Omental fat pad (tissue), 4 donors: ENCODE results near the gene ECI1. TPM values are rescaled to one million over a fixed set of nuclear protein-coding genes. Genes with fewer than 3 reads are reported as not detected.
A peak's percentile ranks its signal among the peaks of the same experiment; 100 is the strongest.
"Not testable (repeated sequence)": the region's sequence is repeated elsewhere in the genome, so short reads cannot be mapped to it uniquely, and the experiment has no call there.

Experiments
- ATAC-seq: fragments of 150-250 bp; one replicate; pipeline ENCODE4 v1.9.1; 2016; ENCODE audit warnings: mild to moderate bottlenecking, moderate library complexity; ENCODE audit not compliant: low FRiP score
- DNase-seq: peaks from one replicate; pipeline ENCODE4 v3.0.0-alpha.2; 2019; ENCODE audit warnings: low spot score
- CTCF ChIP-seq, 3 donors: fragments of 450-650 bp; IDR thresholded peaks; one replicate each; pipeline ENCODE4 v1.5.1; 2016 to 2017; ENCODE audit warnings: antibody characterized with exemption in 3 of 3, mild to moderate bottlenecking in 3 of 3, moderate library complexity in 2 of 3
- total RNA-seq, 4 donors: library from RNA; depleted of rRNA; stranded (reverse); fragments of >200 nt; gene quantifications; one replicate each; pipeline ENCODE4 v1.1.0, GENCODE V29; 2016

ECI1 gene
- total RNA-seq, 4 donors from 2014 or later = 26.2 to 66.5 (median 38.4) TPM

DNA sequence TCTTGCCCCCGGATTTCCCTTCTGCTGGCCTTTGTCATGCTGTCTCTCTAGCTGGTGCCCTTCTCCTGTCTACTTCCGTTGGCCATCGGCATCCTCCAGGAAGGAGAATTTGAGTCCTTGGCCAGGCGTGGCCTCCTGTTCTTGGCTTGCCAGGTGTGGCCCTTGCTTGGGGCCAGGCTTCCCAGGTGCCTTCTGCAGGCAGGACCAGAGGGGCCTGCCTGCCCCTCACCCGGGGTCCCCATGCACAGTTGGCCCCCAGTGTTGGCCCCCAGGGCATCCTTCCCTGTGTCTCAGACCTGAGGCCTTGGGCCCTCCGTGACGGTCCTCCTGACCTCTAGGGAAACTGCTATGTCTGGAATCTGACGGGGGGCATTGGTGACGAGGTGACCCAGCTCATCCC is 43.5 kb downstream of the ECI1 start:
- TF ChIP-seq CTCF (IDR thresholded peaks at IDR 0.05) = no peak

DNA sequence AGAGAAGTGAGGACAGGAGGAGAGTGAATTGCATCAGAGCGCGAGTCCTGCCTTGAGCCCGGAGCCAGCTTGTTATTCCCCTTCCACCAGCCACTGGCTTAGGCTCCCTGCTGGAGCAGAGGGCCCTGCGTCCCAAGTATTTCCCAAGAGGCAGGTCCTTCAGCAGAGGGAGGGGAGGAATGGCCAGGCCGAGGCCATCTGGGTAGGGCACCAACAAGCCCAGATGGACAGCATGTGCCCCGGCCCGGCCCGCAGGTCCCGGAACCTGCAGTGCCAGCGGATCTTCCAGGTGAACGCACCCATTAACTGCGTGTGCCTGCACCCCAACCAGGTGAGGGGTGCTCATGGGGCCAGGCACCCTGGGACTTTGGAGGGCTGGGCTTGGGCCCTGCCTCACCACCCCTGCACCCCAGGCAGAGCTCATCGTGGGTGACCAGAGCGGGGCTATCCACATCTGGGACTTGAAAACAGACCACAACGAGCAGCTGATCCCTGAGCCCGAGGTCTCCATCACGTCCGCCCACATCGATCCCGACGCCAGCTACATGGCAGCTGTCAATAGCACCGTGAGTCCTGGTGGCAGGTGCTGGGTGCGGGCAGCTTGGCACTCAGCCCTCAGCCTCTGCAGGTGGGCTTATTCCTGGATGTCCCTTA is 44.5 kb downstream of the ECI1 start:
- no peak for TF ChIP-seq CTCF (IDR thresholded peaks at IDR 0.05)
- no peak for ATAC-seq
- no peak for DNase-seq

More for the DNA sequence above, 43.5 kb downstream of the ECI1 start:
- no peak for DNase-seq
- ATAC-seq = no peak

GRCh38 chr16:2206420-2206779 is 45.0 kb downstream of the ECI1 start:
- no peak for DNase-seq
- no peak for TF ChIP-seq CTCF (IDR thresholded peaks at IDR 0.05)
- no peak for ATAC-seq

- TF ChIP-seq CTCF (IDR thresholded peaks at IDR 0.05) = no peak
- no peak for DNase-seq
Measured at GRCh38 chr16:2205967-2206313, 45.4 kb downstream of the ECI1 start.

GRCh38 chr16:2205104-2205966 is 46.1 kb downstream of the ECI1 start, which contains the start of gene MLST8:
MLST8 (plus strand) TSS chr16:2205454; CDS start chr16:2206086, 632 bp downstream.
- DNase-seq (peak; percentile 68), ATAC-seq (peak; percentile 91)
- no peak for TF ChIP-seq CTCF (IDR thresholded peaks at IDR 0.05)

More at GRCh38 chr16:2205967-2206313, 45.4 kb downstream of the ECI1 start:
- ATAC-seq = peak; percentile 15

DNA sequence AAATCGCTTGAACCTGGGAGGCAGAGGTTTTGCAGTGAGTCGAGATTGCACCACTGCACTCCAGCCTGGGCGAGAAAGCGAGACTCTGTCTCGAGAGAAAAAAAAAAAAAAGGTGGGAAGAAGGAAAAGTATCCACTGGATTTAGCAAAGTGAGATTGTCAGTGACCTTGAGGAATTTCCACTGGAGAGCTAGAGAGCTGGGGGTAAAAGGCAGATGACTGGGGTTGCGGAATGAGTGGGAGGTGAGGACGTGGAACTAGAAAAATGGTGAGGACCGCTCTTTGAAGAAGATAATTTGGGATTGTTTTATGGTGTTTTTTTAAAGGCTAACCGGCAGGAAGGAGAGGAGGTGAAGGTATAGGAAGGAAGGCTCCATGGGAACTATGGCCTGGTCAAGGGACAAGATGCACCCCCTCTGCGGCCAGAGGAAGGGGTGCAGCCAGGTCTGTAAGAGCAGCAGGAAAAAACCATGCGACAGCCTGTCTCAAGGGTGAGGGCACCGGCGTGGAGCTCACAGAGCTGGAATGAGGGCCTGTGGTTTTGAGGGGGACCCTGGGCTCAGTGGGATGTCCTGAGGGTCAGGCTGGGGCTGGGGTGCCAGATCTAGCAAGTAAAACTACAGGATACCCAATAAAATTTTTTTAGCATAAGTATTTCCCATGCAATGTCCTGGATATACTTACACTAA is 46.8 kb downstream of the ECI1 start:
- ATAC-seq = no peak
- TF ChIP-seq CTCF (IDR thresholded peaks at IDR 0.05) = no peak
- DNase-seq = no peak

- ATAC-seq, DNase-seq: not testable (repeated sequence)
Measured at GRCh38 chr16:2203119-2203688, 48.2 kb downstream of the ECI1 start.
